Stimulated activated CD4-positive, alpha-beta T cell treated with anti-CD3 and anti-CD28 coated beads, TNF-alpha, amount 100 ng/mL, for 24 hours (primary cell): ENCODE results near the gene UGT1A8.
"Not testable (repeated sequence)": the region's sequence is repeated elsewhere in the genome, so short reads cannot be mapped to it uniquely, and the experiment has no call there.

Source experiments
- DNase-seq, 3 experiments: peaks; one replicate each; pipeline ENCODE4 v3.0.0-alpha.2; 2020; ENCODE audit warnings: low read depth in 3 of 3

Gene UGT1A8

DNA sequence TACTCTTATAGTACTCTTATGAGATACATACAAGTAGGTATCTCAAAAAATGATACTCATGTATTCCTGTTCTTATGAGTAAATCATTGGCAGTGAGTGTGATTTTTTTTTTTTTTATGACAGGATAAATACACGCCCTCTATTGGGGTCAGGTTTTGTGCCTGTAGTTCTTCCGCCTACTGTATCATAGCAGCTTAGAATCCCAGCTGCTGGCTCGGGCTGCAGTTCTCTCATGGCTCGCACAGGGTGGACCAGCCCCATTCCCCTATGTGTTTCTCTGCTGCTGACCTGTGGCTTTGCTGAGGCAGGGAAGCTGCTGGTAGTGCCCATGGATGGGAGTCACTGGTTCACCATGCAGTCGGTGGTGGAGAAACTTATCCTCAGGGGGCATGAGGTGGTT, at the start of gene UGT1A8:
UGT1A8 (plus strand) TSS at position 158 of the 400 bp plus-strand sequence; CDS start at position 233, 75 bp downstream.
- not testable (repeated sequence) for DNase-seq

DNA sequence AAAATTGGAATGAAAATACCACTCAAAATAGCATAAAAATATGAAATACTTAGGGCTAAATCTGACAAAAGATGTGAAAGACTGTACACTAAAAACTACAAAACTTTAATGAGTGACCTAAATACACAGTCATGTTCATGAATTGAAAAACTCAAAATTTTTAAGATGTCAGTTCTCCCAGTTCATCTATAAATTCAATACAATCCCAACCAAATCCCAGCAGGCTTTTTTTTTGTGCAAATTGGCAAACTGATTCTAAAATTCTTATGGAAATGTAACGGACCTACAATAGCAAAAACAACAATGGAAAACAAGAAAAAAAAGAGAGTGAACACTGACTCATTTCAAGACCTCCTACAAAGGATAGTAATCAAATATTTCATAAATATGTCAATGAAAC, 46.4 kb upstream of the UGT1A8 start:
- DNase-seq, result no peak

DNA sequence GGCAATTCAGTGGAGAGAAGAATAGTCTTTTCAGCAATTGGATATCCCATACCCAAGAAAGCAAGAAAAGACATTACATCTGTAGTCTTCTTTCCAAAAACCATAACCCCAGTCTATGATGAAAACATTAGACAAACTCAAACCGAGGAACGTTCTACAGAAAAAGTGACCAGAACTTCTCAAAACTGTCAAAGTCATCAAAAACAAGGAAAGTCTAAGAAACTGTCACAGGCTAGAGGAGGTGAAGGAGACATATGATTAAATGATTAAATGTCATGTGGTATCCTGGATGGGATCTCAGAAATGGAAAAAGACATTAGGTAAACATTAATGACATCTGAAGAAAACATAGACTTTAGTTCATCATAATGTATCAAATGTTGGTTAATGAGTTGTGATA, 46.0 kb upstream of the UGT1A8 start:
- DNase-seq, result no peak

DNA sequence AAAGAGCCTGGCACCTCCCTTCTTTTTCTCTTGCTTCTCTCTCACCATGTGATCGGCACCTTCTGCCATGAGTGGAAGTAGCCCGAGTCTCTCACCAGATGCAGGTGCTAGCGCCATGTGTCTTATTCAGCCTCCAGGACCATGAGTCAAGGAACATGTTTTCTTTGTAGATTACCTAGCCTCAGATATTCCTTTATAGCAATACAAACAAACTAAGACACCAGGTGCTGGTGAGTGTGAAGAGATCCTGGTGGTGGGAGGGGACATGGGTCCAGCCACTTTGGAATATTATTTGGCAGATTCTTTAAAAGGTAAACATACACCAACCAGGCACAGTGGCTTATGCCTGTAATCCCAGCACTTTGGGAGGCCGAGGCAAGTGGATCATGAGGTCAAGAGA, 45.0 kb upstream of the UGT1A8 start:
- DNase-seq, result no peak

DNA sequence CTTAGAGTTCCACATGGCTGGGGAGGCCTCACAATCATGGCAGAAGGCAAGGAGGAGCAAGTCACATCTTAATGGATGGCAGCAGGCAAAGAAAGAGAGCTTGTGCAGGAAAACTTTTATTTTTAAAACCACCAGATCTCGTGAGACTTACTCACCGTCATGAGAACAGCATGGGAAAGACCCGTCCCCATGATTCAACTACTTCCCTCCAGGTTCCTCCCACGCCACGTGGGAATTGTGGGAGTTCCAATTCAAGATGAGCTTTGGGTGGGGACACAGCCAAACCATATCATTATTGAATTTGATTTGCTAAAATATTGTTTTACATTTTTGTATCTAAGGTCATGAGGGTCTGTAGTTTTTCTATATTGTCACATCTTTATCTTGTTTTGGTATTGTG, 40.1 kb upstream of the UGT1A8 start:
- DNase-seq, result not testable (repeated sequence)

DNA sequence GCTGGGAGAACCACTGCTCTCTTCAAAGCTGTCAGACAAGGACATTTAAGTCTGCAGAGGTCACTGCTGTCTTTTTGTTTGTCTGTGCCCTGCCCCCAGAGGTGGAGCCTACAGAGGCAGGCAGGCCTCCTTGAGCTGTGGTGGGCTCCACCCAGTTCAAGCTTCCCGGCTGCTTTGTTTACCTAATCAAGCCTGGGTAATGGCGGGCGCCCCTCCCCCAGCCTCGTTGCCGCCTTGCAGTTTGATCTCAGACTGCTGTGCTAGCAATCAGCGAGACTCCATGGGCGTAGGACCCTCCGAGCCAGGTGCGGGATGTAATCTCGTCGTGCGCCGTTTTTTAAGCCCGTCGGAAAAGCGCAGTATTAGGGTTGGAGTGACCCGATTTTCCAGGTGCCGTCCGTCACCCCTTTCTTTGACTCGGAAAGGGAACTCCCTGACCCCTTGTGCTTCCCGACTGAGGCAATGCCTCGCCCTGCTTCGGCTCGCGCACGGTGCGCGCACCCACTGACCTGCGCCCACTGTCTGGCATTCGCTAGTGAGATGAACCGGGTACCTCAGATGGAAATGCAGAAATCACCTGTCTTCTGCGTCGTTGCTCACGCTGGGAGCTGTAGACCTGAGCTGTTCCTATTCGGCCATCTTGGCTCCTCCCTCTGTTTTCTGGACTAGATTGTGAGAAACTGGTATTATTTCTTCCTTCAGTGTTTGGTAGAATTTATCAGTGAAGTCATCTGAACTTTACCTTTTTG, 34.0 kb upstream of the UGT1A8 start:
- not testable (repeated sequence) for DNase-seq

DNA sequence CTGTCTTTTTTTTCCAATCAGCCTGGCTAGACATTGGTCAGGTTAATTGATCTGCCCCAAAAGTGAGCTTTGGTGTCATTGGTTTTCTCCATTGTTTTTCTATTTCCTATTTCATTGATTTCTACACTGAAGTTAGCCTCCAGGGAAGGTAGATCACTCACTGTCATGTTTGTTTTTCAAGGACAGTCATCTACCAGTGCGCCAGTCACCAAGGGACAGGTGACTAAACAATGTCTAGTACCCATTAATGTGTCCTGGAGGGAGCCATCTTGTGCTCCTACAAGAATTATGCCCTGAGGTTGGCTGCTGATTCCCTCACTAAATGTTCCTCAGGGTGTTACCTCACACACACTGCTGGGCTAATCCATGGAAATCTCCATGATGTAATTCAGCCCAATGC, 33.2 kb upstream of the UGT1A8 start:
- DNase-seq, result no peak

DNA sequence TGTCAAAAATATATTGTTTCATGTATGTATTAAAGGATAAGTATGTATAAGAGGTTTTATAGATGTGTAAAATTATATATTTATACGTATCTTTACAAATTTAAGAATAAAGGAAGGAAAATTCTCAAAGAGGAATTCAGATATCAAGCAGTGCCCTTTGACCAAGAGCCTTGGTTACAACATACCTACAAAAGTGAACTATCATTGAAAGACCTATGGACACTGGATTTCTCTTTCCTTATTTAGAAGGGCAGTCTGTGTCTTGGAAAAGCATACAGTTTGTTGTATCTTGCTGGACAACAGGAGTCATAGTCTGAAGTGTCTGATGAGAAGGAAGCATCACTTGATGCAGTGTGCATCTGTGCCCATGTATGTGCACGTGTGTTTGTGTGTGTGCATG, 29.0 kb upstream of the UGT1A8 start:
- DNase-seq, result no peak

DNA sequence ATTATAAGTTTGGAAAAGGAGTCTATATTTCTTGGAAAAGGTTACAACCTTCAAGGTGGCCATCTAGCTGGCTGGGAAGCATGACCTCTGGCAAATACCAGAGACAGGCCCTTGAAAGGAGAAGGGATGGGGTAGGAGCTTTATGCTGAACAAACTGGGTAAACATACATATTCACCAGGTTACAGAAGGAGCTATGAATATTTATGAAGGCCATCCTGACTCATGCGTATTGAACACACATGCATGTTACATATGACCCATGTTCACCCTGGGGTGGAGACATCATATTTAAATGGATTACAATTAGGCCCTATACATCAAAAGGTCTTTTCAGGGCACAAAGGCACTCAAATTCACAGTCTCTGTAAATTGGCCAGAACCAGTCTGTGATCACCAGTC, 24.7 kb upstream of the UGT1A8 start:
- DNase-seq, result not testable (repeated sequence)

DNA sequence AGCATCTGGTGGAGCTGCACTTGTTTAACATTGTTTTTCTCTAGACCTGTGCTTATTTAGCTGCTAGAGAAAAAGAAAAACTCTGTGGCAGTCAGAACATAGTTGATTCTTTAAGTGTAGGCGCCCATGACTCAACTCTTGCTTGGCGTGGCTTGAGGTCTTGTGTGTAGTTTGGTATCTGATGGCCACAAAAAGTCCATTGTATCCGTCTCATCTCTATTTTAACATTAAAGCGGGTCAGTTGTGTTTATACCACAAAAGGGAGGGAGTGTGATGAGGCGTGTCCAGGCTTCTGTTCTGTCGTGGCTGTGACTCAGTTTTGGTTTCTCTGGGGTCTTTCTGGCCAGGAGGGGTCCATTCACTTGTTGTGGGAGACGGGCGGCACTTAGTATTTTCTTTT, 24.2 kb upstream of the UGT1A8 start:
- DNase-seq, result no peak

DNA sequence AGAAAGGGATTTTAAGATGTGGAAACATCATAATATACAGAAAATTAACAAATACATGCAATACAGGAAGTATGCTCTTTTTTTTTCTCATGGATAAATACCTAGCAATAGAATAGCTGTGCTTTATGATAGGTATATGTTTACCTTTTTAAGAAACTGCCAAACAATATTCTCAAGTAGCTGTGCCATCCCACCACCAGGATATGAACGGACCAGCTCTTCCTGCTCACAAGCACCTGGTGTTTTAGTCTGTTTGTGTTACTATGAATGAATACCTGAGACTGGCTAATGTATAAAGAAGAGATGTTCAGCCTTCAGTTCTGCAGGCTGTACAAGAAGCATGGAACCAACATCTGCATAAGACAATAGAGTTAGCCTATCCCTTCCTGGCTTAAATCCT, 19.9 kb upstream of the UGT1A8 start:
- no peak for DNase-seq

DNA sequence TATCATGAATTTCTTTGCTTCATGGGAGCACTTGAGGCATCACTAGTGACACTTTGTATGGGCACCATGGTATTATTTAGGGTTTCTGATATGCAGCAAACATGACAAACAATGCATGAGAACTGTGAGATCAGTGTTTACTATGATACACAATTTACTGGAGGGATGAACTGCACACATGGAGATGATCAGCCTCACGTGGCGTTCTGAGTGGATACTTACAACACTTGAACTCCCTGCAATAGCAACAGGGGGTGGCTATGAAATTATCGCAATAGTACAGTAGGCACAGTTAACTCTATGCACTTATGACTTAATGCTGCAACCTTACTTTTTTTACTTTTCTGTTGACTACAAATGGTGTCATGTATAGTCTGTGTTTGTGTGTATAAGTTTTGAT, 18.5 kb upstream of the UGT1A8 start:
- no peak for DNase-seq

DNA sequence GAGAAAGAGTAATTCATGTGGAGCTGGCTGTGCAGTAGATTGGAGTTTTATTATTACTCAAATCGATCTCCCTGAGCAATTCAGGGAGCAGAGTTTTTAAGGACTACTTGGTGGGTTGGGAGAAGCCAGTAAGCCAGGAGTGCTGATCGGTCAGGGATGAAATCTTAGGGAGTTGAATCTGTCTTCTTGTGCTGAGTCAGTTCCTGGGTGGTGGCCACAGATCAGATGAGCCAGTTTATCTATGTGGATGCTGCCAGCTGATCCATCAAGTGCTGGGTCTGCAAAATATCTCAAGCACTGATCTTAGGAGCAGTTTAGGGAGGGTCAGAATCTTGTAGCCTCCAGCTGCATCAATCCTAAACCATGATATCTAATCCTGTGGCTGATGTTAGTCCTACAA, 17.0 kb upstream of the UGT1A8 start:
- no peak for DNase-seq

DNA sequence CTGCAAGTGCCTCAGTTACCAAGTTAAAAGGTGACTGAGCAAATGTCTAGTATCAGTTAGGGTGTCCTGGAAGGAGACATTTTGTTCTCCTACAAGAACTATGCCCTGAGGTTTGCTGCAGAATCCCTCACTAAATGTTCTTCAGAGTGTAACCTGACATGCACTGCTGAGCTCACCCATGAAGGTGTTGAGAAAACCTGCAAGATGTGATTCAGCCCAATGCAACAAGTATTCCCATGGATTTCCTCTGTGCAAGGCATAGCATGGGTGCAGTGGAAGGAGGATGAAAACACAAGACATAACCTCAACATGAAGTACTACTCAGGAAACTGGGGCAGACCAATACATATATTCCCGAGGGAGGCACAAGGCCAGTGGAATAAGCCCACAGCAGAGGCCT, 15.4 kb upstream of the UGT1A8 start:
- no peak for DNase-seq

DNA sequence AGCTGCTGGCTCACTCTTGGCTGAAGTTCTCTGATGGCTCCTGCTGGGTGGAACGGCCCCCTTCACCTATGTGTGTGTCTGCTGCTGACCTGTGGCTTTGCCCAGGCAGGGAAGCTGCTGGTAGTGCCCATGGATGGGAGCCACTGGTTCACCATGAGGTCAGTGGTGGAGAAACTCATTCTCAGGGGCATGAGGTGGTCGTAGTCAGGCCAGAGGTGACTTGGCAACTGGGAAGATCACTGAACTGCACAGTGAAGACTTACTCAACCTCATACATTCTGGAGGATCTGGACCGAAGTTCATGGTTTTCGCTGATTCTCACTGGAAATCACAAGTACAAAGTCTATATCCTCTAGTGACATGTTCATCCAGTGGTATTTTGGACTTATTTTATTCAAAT, 13.9 kb upstream of the UGT1A8 start:
- no peak for DNase-seq

DNA sequence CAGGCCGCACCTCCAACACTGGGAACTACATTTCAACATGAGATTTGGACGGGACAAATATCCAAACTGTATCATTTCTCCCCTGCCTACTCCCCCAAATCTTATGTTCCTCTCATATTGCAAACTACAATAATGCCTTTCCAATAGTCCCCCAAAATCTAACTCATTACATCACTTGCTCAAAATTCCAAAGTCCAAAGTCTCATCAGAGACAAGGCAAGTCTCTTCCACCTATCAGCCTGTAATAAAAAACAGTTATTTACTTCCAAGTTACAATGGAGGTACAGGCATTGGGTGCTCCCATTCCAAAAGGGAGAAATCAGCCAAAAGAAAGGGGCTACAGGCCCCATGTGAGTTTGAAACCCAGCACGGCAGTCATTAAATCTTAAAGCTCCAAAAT, 12.6 kb upstream of the UGT1A8 start:
- DNase-seq, result no peak

DNA sequence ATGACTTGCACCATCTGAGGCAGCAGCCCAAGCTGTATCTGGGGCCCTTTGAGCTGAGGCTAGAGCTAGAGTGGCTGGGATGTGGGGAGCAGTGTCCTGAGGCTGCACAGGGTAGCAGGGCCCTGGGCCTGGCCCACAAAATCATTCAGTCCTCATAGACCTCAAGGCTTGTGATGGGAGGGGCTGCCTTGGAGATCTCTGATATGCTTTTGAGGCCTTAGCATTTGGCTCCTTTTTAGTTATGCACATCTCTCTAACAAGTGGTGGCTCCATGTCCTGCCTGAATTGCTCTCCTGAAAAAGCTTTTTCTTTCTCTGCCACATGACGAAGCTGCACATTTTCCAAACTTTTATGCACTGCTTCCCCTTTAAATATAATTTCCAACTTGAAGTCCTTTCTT, 11.8 kb upstream of the UGT1A8 start:
- no peak for DNase-seq

DNA sequence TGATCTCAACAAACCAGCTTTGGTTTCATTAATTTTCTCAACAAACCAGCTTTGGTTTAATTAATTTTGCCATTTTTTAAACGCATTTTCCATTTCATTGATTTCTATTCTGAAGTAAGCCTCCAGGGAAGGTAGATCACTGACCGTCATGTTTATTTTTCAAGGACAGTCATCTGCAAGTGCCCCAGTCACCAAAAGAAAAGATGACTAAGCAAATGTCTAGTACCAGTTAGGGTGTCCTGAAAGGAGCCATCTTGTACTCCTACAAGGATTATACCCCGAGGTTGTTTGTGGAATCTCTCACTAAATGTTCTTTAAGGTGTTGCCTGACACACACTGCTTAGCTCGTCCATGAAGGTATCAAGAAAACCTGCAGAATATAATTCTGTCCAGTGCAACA, 6.1 kb upstream of the UGT1A8 start:
- no peak for DNase-seq

DNA sequence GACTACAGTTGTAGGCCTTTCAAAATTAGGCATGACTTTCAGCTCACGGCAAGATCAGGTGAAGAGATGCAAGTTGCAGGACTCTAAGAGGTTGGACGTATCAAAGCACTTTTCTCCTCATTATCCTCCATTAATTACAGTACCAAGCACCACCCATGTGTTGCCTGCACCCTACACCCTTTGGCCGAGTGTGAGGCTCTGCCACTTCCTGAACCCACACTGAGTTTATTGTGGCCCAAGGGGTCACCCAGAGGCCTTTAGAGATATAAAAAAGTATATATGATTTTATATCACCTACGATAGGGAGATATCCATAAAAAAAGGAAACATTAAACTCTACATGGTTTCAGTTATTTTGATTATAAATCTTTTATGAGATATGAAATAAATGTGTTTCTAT, 2.8 kb downstream of the UGT1A8 start:
- DNase-seq, result no peak

DNA sequence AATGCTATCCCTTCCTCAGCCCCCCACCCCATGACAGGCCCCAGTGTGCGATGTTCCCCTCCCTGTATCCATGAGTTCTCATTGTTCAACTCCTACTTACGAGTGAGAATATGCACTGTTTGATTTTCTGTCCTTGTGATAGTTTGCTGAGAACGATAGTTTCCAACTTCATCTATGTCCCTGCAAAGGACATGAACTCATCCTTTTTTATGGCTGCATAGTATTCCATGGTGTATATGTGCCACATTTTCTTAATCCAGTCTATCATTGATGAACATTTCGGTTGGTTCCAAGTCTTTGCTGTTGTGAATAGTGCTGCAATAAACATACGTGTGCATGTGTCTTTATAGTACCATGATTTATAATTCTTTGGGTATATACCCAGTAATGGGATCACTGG, 4.4 kb downstream of the UGT1A8 start:
- DNase-seq, result not testable (repeated sequence)

DNA sequence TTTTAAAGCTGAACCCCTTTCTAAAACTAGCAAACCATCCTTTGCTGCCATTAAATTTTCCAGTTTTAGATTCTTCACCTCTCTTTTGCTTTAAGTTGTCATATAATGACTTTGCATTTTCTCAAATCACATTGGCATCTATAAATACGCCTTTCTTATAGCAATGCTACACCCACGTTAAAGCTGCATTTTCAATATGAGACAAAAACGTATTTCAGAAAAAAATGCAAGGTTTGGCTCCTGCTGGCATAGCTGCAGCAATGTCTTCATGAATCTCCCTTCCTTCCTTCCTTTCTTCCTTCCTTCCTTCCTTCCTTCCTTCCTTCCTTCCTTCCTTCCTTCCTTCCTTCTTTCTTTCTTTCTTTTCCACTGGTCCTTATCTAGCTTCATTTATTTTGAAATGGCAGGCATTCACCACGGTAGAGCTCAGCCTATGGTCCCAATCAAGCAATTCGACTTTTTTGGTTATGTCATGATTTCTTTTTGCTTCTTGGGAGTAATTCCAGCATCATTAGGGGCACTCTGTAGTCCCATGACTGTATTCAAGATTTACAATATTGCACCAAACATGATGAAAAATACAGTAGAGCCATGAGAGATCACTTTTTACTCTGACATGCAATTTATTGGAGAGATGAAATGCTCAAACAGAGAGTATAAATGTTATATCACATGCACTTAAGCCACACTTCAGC, 10.0 kb downstream of the UGT1A8 start:
- DNase-seq, result no peak

DNA sequence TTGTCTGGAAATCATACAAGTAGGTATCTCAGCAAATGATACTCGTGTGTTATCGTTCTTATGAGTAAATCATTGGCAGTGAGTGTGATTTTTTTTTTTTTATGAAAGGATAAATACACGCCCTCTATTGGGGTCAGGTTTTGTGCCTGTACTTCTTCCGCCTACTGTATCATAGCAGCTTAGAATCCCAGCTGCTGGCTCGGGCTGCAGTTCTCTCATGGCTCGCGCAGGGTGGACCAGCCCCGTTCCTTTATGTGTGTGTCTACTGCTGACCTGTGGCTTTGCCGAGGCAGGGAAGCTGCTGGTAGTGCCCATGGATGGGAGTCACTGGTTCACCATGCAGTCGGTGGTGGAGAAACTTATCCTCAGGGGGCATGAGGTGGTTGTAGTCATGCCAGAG, 18.9 kb downstream of the UGT1A8 start, which contains the start of gene UGT1A10:
UGT1A10 (plus strand) TSS at position 143 of the 400 bp plus-strand sequence; CDS start at position 218, 75 bp downstream.
- DNase-seq, result not testable (repeated sequence)

DNA sequence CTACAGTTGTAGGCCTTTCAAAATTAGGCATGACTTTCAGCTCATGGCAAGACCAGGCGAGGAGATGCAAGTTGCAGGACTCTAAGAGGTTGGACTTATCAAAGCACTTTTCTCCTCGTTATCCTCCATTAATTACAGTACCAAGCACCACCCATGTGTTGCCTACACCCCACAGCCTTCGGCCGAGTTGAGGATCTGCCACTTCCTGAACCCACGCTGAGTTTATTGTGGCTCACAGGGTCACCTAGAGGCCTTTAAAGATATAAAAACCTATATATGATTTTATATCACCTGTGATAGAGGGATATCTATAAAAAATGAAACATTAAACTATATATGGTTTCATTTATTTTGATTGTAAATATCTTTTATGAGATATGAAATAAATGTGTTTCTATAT, 21.4 kb downstream of the UGT1A8 start:
- DNase-seq, result no peak
